Right renal pelvis (tissue), 4 donors: ENCODE measurements around the gene STIM2. TPM values are rescaled to one million over a fixed set of nuclear protein-coding genes. Genes with fewer than 3 reads are reported as not detected.
"Not testable (repeated sequence)": the region's sequence is repeated elsewhere in the genome, so short reads cannot be mapped to it uniquely, and the experiment has no call there.

Source experiments
- DNase-seq, 4 donors: peaks; one replicate each; pipeline ENCODE4 v3.0.0-alpha.2; 2013; ENCODE audit warnings: low read depth in 4 of 4, low spot score in 3 of 4, missing footprints in 1 of 4
- polyA plus RNA-seq, 4 donors: library from polyadenylated mRNA; unstranded; fragments of 120-200 nt; gene quantifications; one replicate each; pipeline ENCODE4 v1.2.1, GENCODE V29; 2013; ENCODE audit not compliant: insufficient read length in 4 of 4

The STIM2 gene
- polyA plus RNA-seq, 4 donors, result 36.4 to 41.2 (median 39.0) TPM

DNA sequence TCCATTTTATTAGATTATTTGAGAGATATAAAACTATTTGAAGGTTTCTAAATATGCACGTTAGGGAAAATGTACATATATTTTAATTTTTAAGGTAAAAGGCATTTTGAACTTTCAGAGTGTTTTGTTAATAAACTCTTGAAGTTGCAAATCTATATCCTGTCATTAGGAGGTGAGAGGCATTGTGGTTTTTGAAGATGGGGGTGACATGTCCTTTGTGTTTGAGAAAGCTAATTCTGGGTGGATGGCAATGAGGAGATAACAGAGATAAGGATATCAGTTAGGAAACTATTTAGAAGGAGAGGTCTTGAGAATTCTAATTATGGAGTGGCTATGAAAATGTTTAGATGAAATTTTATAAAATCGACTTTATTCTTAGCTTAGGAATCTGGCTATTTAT lies 6.1 kb downstream of the STIM2 start:
- no peak for DNase-seq

DNA sequence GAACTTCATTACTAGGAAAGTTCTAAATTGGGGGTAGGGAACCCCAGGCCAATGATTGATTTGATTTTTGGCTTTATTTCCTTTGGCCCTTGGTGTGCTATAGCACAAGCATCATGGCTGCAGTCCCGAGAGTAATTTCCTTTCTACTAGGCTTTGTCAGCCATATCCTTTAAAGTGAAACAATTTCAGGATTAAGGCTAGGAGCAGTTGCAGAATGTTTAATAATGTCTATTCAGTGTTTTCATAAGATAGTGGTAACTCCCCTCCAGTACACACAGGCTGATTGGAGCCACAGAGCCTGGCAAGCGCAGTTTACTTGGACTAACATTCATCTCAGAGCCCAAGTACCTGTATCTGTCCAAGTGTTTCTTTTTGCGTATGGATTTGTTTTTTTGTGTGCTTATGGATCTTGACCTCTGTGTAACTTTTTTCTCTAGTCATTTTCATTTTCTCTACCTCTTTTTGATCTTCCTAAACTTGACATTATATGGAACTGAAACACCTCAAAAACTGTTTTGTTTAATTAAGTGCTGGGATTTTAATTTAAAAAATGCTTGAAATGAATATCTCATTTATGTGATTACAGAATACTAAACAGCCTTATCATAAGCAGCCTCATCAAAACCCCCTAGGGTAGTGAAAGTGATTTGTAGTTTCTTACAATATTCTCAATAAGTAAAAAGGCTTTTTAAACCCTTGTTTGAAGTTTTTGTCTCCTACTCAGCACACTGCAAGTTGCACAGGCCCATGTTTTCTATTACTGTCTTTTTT lies 7.5 kb downstream of the STIM2 start:
- DNase-seq, result no peak

DNA sequence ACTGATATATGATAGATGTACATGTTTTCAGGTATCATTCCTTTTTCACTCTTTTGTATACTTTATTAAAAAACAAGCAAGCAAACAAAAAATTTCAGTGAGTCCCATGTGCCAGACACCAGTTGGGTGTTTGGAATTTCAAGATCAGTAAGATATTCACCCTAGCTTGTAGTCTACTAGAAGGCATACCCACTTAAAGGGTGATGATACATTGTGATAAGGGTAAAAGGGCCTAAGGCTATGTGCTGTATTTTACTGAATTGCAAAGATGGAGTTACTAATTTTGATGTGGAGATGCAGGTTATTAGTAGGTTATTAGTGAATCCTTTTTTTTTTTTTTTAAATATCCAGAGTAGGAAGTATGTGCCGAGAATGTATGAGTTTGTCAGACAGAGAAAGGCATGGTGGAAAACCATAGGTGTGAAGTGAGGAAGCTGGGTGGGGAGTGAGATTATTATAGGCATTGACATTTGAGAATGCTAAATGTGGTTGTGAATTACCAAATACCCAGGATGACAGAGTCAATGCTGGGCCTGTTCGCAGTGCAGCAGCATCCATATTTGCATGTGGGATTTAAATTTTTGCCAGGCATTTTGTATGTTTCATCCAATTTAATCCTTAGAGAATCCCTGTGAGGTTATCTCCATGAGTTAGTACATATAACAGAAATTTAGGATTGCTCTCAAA lies 10.1 kb downstream of the STIM2 start:
- DNase-seq, result no peak

DNA sequence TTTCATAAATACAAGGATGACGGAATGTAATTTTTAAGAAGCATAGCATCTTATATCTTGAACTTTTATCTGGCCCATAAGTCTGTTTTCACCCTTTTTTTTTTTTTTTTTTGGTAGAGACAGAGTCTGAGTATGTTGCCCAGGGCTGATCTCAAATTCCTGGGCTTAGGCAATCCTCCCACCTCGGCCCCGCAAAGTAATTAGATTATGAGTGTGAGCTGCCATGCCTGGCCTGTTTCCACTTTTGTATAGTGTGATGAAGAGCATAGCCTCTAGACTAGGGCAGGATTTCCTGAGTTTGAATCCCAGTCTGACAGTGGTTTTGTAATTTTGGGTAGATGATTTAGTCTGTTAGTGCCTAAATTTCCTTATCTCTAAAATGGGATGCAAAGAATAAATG lies 11.0 kb downstream of the STIM2 start:
- no peak for DNase-seq

DNA sequence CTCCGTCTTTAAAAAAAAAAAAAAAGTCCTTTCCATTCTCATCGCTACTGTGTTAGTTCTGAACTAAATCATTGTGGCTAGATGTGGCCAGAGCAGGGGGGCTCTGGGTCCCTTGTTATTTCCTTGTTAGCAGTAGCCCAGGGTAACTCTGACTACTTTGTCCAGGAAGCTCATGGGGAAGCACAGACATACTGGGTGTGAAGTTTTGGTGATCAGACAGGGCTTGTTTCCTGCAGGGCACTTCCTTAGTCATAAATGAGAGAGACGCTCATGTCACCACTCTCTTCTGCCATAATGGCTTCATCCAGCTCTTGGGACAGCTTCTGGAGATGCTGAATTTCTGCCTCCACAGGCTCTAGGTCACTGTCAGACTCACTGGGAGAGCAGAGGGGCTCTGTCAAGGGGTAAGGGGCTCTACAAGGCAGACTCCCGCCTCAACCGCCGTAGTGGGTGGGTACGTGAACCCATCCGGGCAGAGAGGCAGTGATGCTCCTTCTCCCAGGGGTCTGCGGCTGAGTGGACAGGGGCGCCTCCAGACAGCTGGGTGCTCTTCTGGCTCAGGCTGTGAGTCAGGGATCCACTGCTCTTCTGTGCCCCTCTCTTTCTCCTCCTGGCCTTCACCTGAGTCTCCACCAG lies 12.9 kb downstream of the STIM2 start:
- DNase-seq, result no peak

DNA sequence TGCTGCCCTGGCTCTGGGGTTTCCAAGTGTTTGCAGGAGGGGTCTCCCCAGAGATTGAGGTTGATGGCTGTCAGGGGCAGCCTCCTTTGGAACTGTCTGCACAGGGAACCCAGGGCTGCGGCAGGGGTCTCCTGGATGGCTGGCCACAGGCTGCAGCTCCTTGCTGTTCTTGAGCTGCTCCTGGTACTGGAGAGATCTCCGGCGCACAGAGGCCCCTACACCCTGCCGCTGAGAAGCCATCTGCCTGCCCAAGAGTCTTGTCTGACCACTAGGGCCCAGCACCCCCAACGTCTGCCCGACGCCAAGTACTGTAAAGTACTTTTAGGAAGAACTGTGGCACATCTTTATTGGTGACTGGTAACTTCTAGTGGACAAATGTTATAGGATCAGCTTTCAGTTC lies 13.5 kb downstream of the STIM2 start:
- no peak for DNase-seq

DNA sequence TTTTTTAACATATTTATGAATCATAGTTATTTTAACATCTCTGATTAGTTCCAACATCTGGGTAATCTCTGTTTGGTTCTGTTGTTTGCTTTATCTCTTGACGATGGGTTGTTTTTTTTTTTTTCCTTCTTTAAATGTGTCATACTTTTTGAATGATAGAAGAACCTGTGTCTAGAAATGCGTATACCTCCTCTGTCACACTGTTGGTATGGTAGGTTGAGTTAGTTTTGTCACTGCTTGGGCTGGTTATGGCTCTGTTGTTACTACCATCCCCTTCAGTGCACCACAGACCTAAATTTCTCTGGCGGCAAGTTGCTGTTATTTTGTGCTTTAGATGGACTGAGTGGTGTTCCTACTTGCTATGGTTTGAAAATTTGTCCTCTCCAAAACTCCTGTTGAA lies 16.8 kb downstream of the STIM2 start:
- no peak for DNase-seq

DNA sequence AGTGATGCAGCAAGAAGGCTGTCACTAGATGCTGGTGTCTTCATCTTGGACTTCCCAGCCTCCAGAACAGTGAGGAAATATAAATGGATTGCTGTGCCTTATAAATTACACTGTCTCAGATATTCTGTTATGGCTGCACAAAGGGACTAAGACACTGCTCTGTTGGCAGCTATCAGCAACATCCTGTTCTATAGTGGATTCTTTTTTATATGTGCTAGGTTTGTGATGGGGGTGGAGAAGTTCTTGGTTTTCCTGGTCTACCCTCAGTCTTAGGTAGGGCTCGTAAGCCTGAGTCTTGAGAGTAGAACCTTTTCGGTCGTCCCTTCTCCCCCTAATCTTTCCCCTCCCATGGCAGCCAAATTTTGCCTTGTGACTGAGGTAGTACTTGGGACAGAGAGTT lies 17.3 kb downstream of the STIM2 start:
- no peak for DNase-seq

DNA sequence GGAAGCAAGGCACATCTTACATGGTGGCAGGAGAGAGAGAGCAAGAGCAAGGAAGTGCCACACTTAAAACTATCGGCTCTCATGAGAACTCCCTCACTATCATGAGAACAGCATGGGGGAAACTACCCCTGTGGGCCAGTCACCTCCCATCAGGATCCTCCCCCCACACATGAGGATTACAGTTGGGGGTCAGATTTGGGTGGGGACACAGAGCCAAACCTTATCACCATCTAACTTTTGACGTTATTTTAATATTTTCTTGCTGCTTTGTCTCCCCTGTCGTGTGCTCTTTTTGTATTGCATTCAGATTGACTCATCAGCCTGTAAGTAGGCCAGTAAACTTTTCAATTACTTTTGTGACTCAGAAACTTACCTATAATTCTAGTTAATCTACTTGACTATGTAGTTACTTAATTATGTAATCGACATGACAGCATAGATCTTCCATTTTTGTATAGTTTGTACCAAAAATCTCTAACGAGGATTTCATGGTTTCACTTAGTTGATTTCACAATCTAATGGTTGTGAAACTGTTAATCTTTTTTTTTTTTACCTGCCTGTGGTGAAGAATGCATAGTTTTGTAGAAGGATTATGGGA lies 18.3 kb downstream of the STIM2 start:
- no peak for DNase-seq

DNA sequence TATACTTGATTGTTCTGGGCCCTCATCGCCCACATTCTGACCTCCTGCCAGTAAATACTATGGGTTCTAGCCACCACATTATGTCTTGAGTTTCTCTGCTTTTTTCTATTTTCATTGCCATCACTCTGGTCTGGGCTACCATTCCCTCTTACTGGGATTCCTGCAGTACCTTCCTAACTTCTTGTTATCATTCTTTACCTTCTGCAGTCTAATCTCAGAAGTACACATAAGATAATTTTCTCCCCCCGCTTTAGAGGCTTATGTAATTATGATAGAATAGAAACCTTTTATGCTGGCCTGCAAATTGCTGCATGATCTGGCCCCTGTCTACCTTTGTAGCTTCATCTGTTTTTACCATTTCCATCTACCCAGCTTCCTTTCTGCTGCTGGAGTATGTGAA lies 19.2 kb downstream of the STIM2 start:
- DNase-seq, result no peak

DNA sequence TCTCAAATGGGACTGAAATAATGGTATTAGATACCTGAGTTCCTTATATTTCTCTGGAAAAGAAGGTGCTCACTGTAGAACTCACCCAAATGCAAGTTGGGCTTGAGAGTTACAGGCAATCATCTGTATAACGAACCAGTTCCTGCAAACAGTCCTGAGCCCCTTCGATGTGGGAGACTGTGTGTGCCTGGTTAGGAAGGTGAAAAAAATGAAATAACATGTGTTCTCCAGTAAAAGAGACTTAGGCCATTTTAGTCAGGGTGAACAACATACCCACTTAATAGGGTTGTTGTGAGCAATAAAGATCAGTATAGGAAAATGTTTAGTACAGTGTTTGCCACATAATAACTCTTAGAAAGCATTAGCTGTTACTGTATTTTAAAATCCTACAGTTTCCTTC lies 23.4 kb downstream of the STIM2 start:
- DNase-seq, result no peak

DNA sequence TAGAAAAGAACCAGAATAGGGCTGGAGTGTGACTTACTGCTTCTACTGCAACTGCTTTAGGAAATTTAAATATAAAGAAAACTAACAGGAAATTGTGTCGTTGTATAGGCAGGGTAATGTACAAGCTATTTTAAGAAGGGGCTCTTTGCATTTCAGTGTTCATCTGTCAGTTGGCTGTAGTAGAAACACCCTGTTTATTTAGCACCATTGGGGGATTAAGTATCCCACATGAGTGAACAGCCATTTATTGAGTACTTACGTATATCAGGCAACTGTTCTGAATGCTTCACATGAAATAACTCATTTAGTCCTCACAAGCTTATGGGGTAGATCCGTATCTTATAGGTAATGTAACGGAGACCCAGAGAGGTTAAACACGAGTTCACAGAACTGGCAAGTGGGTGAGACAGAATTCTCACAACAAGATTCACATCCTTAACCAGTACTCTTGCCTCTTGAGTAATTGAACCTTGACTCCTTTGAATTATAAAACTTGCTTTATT lies 23.9 kb downstream of the STIM2 start:
- DNase-seq, result no peak

DNA sequence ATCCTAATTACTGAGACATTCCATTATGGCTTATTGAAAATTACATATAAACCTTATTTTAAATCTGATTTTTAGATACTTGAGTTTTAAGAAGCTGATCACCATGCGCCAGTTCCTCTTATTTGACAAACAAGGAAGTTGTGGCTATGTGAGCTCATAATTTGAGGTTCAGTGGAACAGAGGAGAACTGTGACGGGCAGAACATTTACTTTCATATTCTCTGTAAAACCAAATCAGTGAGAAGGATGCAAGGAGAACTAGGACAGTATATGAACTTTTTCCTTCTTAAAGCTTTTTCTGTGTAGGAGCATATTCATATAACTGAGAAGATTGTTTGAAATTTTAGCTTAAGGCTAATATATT lies 25.3 kb downstream of the STIM2 start:
- DNase-seq, result no peak

DNA sequence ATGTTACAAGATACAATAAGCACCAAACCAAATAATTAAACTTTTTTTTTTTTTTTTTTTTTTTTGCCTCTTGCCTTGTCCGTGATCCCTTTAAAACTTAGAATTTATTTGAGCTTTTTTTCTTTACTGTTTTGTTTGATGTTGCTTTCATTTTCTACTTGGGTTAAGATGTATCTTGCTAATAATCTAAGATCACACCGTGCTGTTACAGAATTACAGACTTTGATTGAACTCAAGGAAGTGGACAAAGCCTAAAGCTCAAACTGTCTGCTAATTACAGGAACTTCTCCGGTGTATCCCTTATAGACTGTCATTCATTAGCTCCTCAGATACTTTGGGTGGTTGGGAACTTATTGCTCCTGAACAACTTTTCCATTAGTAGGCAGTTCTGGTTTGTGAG lies 26.5 kb downstream of the STIM2 start:
- no peak for DNase-seq

DNA sequence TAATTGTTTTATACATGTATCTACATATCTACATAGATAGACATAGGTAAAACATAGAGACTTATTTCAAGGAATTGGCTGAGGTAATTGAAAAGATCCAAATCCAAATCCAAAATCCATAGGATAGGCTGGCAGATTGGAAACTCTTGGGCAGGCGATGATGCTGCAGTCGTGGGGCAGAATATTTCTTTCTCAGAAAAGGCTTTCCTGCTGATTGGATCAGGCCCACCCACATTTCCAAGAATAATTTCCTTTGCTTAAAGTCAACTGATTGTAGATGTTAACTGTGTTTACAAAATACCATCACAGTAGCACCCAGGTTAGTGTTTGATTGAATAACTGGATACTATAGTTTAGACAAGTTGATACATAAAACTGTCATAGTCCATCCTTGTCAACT lies 27.2 kb downstream of the STIM2 start:
- DNase-seq, result no peak

DNA sequence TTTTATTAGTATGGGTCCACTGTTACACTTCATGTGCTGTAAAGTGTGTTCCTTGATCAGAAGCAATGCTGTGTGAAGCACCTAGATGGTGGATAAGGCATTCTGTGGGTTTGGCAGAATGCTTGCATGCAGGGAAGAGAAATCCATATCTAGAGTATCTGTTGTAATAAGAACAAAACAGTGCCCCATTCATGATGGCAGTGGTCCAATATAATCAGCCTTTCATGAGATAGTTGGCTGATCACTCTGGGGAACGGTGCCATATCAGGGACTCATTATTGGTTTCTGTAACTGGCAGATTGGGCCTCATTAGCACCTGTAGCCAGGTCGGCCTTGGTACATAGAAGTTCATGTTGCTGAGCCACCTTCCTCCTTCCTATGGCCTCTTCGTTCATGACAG lies 28.7 kb downstream of the STIM2 start:
- no peak for DNase-seq

DNA sequence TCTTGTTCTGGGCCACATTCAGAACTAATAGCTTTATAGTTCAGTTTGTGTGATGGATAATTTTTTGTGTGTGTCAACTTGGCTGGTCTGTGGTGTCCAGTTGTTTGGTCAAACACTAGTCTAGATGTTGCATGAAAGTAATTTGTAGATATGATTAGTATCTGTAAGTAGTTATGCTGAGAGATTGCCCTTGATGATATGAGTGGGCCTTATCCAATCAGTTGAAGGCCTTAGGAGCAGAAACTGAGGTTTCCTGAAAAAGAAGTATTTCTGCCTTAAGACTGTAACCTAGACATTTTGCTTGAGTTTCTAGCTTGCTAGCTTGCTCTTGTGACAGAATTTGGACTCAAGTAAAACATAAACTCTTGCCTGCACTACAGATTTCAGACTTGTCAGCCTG lies 30.4 kb downstream of the STIM2 start:
- DNase-seq, result no peak

DNA sequence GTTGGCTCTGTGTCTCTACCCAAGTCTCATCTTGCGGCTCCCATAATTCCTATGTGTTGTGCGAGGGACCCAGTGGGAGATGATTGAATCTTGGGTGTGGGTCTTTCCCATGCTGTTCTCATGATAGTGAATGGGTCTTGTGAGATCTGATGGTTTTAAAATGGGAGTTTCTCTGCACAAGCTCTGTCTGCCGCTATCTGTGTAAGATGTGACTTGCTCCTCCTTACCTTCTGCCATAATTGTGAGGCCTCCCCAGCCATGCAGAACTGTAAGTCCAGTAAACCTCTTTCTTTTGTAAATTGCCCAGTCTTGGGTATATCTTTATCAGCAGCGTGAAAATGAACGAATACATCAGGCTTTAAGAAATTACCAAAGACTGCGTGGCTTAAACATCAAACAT lies 31.2 kb downstream of the STIM2 start:
- no peak for DNase-seq

DNA sequence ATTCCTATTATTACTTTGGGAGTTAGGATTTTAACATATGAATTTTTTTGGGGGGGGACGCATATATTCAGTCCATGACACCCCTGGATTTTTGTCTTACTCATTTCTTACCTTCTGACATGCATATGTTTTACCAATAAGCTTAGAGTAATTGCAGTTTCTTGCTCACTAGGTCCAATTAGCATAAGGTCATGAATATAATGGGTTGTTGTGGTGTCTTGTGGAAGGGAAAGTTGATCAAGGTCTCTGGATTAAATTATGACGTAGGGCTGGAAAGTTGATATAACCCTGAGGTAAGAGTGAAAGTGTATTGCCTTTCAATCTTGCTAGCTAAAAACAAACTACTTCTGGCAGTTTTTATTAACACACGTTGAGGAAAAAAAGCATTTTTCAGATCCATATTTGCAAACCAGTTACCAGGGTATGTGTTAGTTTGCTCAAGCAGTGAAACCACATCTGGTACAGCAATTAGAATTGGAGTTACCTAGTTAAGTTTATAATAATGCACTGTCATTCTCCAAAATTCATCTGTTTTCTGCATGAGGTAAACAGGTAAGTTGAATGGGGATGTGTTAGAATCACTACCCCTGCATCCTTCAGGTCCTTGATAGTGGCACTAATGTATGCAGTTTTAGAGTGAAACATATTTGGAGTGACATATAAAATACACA lies 32.0 kb downstream of the STIM2 start:
- DNase-seq, result no peak

DNA sequence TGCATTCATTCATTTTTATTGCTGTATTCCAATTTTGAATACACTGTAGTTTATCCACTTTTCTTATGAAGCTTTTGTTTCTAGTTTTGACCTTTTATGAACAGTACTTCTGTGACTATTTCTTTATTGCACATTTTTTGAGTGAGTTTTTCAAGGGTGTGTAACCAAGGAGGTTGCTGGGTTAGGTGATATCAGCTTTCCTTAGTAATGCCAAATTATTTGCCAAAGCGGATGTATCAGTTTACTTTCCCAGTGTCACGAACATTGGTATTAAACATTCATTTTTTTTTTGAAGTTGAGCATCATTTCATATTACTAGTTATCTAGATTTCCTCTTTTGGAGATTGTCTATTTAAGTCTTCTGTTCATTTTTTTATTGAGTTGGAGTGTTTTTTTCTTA lies 32.9 kb downstream of the STIM2 start:
- DNase-seq, result no peak

DNA sequence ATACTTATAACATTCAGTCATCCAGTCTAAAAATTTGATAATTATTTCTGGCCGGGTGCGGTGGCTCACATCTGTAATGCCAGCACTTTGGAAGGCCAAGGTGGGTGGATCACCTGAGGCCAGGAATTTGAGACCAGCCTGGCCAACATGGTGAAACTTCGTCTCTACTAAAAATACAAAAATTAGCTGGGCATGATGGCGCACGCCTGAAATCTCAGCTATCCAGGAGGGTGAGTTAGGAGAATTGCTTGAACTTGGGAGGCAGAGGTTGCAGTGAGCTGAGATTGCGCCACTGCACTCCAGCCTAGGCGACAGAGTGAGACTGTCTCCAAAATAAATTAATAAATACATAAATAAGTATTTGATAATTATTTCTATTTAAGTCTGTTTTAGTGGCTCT lies 34.2 kb downstream of the STIM2 start:
- DNase-seq, result not testable (repeated sequence)
